HepG2 (cell line): ENCODE data around the gene PANK1.

ENCODE experiments used
- HNRNPK ChIP-seq: fragments of 200-400 bp; formaldehyde crosslinking; IDR thresholded peaks from 2 replicates; pipeline ENCODE4 v1.6.1; 2018; ENCODE audit warnings: low read length, low read depth, moderate library complexity, mild to moderate bottlenecking; ENCODE audit not compliant: poor library complexity, severe bottlenecking
- NFE2L2 ChIP-seq: fragments of 150-350 bp; IDR thresholded peaks from 2 replicates; pipeline ENCODE4 v1.6.1; 2014; ENCODE audit warnings: low read length
- NR3C1 ChIP-seq: sonication (generic); formaldehyde crosslinking; IDR thresholded peaks from 2 replicates; pipeline ENCODE4 v1.4.0; 2020; ENCODE audit warnings: missing genetic modification reagents
- POLR2AphosphoS5 ChIP-seq: IDR thresholded peaks from 2 replicates; pipeline ENCODE4 v1.6.1; 2012; ENCODE audit warnings: low read depth, low read length
- SNAPC5 ChIP-seq: sonication (generic); formaldehyde crosslinking; IDR thresholded peaks from 2 replicates; pipeline ENCODE4 v1.8.1; 2023; ENCODE audit warnings: mild to moderate bottlenecking, missing genetic modification reagents, borderline replicate concordance
- UBTF ChIP-seq: sonication (generic); formaldehyde crosslinking; IDR thresholded peaks from 2 replicates; pipeline ENCODE4 v1.4.0; 2020; ENCODE audit warnings: mild to moderate bottlenecking, missing genetic modification reagents
- ZSCAN20 ChIP-seq: sonication (generic); formaldehyde crosslinking; IDR thresholded peaks from 2 replicates; pipeline ENCODE4 v1.4.0; 2020; ENCODE audit warnings: missing genetic modification reagents, mild to moderate bottlenecking, borderline replicate concordance
- TF ChIP-seq, protein P1 (sequence below): sonication (generic); formaldehyde crosslinking; IDR thresholded peaks from 2 replicates; pipeline ENCODE4 v1.8.0; 2022; ENCODE audit warnings: low read depth, missing genetic modification reagents

DNA sequence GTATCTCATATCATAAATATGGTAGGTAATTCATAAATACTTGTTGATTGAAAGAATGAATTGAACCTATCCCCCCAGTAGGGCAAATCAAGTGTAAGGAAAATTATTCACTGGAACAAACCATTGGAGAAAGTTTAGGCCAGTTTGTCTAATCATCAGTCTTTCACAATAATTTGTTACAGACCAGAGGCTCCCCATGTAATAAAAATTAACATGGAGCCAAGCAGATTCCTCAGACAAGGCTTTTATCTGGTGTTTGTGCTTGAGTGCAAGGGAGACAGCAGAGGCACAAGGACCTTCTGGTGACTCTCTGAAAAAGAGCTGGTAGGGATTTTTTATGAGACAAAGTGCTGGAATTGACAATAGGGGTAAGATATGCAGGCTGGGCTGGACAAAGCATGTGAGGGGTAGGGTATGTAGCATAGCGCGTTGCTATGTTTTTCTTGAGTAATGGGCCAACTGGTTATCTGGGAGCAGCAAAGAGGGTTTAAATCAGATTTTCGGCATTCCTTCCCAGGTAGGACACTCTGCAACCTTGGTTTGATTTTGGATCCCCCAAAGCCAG is 7.8 kb upstream of the PANK1 start:
- no peak for TF ChIP-seq ZSCAN20
- TF ChIP-seq, protein P1, sequence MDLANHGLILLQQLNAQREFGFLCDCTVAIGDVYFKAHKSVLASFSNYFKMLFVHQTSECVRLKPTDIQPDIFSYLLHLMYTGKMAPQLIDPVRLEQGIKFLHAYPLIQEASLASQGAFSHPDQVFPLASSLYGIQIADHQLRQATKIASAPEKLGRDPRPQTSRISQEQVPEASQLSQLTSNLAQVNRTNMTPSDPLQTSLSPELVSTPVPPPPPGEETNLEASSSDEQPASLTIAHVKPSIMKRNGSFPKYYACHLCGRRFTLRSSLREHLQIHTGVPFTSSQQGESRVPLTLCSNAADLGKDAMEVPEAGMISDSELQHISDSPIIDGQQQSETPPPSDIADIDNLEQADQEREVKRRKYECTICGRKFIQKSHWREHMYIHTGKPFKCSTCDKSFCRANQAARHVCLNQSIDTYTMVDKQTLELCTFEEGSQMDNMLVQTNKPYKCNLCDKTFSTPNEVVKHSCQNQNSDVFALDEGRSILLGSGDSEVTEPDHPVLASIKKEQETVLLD (CRISPR knock-in tag) = no peak
- TF ChIP-seq NR3C1 (CRISPR knock-in tag) = no peak
- TF ChIP-seq NFE2L2 = no peak
- TF ChIP-seq HNRNPK = no peak
- TF ChIP-seq POLR2AphosphoS5 = no peak
- no peak for TF ChIP-seq SNAPC5 (CRISPR knock-in tag)
- TF ChIP-seq UBTF = no peak
